GM19467 (cell line): Measurements from ENCODE around the gene ELOF1.
"Not testable (repeated sequence)": the region's sequence is repeated elsewhere in the genome, so short reads cannot be mapped to it uniquely, and the experiment has no call there.

Experiments used
- ATAC-seq: cut with Tn5 transposase; IDR thresholded peaks from one replicate; pipeline ENCODE4 v1.9.1; 2021; ENCODE audit warnings: mild to moderate bottlenecking, moderate library complexity; ENCODE audit not compliant: unreplicated experiment

The ELOF1 gene

DNA sequence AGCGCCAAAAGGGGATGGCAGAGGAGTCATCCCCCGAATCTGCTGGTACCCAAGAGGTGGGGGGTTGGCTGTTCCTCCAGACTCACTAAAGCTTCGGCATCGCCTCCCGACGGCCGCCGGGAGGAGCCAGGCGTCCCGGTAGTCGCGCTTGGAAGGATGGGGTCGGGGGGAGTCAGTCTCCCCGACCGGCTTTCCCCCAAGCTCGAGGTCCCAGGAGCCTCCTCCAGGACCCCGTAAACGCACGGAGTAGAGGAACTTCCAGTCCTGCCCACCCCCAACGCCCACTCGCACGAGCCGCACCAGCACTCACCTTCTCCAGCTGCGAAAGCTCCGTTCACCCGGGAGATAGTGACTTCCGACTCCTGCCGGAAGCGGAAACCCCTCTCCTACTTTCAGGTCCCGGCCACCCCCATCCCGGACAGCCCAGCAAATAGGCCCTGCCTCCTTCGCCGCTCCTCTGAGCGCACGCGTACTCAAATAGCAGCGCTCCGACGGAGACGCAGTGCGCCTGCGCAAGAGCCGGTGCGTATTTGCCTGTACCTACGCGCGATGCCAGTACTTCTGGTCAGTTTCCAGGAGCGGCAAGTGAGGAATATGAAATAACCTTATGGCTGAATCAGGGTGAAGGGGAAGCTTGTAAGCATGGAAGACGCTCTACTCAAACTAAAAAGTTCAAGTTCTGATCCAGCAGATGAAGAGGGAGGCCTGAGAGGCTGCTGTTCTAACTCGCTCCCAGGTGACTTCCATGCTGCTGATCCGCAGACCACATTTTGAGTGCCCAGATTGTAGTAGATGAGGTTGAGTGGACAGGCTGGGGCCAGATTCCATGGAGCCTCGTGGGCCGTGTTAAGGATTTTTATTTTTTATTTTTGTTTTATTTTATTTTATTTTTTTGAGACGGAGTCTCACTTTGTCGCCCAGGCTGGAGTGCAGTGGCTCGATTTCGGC is at the start of gene ELOF1:
Gene ELOF1 (minus strand): TSS at position 350 of the 948 bp plus-strand sequence. CDS start 4,883 bp downstream, outside the sequence.
- ATAC-seq, result peak; percentile 72

- no peak for ATAC-seq
Observed at GRCh38 chr19:11606484-11606883, 47.5 kb upstream of the ELOF1 start.

- not testable (repeated sequence) for ATAC-seq
Observed at GRCh38 chr19:11599704-11600103, 40.7 kb upstream of the ELOF1 start.

DNA sequence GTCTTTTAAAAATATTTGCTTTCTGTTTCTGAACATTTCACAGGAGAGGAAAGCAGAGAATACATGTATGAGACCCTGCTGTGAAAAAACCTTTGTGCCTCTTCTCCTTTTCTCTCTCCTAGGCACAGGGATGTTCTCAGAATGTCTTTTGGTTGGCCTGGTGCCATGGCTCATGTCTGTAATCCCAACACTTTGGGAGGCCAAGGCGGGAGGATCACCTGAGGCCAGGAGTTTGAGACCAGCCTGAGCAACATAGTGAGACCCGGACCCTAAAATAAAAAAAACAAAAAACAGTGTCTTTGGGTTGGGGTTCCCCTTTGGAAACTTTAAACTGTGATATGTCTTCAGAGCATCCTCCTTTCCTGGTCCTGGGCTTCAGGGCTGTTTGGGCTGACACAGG is 39.7 kb upstream of the ELOF1 start:
- ATAC-seq, result no peak

GRCh38 chr19:11598103-11598483 is 39.1 kb upstream of the ELOF1 start:
- ATAC-seq, result no peak

DNA sequence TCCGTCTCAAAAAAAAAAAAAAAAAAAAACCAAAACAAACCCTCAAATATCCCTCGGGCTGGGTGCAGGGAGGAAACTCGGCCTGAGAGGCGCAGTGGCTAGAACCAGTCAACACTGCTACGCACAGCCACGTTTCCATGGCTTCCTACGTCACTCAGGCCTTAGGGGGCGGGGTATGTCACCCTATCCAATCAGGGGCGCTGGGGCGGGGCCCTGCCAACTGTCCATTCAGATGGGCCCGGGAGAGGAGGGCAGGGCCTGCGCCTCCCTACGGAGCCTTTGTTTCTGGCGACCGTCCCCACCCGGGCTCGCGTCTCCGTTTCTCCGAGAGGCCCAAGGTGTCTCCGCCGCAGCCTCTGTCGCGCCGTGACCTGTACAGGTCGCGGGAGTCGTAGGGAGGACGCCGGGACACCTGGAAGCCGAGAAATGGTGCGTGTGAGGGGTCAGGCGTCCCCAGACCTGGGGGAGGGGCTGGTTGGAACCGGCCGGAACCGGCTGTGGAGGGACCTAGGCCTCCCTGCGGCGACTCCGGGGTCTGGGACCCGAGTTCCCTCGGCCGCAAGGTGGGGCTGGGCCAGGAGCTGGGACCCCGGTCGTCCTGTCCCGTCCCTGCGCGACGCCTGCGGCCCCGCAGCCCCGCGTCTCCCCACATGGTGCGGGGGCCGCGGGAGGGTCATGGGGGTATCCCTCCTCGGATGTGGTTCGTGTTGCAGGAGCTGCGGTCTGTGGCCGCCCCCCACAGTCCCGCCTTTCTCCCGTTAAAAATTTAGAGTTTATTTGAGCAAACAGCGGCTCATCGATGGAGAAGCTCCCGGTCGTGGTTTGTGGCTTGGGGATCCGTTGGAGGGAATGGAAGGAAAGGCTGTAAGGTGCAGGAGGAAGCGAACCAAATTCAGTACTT is 38.4 kb upstream of the ELOF1 start, which contains the start of gene ZNF627:
Gene ZNF627 (plus strand): TSS at position 282 of the 901 bp plus-strand sequence. CDS start 145 bp downstream, at position 427.
- ATAC-seq, result peak; percentile 95

GRCh38 chr19:11596156-11596555 is 37.1 kb upstream of the ELOF1 start:
- no peak for ATAC-seq

GRCh38 chr19:11594084-11594483 is 35.1 kb upstream of the ELOF1 start:
- no peak for ATAC-seq

DNA sequence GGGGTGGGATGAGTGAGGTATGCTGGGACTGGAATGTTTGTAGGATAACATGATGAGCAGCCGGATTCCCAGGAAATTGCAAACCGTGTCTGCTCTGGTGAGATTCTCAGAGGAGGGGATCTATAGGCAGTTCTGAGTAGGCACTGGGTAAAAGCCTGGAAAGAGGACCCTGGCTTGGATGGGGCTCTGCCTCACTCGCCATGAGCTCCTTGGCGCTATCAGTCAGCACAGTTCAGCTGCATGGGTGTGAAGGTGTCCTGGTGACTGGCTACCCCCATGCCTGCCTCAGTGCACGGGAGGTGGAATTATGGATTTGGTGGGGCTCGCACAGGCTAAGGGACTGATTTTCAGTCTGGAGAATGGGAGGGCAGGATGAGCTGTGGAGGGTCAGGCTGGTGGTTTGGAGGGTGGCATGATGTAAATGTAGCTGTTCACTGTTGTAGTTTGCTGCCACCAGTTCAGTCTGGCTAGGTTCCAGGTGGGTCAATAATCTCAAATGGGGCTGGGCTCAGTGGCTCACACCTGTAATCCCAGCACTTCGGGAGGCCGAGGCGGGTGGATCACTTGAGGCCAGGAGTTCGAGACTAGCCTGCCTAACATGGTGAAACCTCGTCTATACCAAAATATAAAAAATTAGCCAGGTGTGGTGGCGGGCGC is 29.1 kb upstream of the ELOF1 start:
- no peak for ATAC-seq

DNA sequence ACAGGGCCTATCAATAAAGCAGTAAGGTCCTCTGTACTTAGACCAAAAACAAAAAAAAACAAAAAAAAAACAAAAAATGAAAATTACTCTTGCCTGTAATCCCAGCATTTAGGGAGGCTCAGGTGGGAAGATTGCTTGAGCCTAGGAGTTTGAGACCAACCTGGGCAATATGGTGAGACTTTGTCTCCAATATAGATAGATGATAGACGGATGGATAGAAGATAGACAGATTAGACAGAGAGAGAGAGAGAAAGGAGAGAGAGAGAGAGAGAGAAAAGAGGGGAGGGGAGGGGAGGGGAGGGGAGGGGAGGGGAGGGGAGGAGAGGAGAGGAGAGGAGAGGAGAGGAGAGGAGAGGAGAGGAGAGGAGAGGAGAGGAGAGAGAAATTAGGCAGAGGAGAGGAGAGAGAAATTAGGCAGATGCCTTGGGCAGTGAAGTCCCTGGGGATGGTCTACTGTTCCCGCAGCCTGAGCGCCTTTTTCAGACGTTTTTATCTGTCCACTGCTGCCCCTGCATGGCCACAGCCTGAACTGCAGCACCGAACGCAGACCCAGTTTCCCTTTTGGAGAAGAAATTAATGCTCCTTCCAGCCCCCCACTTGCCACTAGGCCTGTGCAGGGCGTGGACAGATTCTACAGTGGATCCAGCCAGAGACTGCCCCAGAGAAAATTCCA is 28.4 kb upstream of the ELOF1 start:
- no peak for ATAC-seq

GRCh38 chr19:11586331-11586730 is 27.3 kb upstream of the ELOF1 start:
- ATAC-seq, result no peak

DNA sequence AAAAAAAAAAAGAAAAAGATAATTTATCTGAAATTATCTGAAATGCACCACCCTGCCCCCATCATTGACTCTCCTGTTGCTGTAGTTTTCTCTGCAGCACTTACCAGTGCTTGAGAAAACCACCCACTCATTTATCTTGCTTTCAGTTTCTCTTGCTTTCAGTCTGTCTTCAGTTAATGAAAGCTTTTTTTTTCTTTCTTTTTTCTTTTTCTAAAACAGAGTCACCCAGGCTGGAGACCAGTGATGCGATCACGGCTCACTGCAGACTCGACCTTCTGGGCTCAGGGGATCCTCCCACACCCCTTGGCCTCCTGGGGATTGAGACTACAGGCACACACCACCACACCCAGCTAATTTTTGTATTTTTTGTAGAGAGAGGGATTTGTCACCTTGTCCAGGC is 22.7 kb upstream of the ELOF1 start:
- ATAC-seq, result peak; percentile 71

DNA sequence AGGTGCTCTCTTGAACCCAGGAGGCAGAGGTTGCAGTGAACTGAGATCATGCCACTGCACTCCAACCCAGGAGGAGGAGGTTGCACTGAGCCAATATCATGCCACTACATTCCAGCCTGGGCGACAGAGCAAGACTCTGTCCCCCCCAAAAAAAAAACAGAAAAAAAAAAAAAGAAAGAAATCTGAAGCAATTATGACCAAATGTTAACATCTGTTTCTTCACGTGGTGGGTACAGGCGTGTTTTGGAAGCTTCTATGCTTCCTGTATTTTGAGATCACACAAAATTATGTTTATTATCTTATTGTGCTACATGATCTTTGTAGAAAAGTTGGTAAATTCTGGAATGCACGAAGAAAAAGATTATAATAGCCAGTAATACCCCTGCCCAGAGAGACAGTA is 21.1 kb upstream of the ELOF1 start:
- ATAC-seq, result no peak

DNA sequence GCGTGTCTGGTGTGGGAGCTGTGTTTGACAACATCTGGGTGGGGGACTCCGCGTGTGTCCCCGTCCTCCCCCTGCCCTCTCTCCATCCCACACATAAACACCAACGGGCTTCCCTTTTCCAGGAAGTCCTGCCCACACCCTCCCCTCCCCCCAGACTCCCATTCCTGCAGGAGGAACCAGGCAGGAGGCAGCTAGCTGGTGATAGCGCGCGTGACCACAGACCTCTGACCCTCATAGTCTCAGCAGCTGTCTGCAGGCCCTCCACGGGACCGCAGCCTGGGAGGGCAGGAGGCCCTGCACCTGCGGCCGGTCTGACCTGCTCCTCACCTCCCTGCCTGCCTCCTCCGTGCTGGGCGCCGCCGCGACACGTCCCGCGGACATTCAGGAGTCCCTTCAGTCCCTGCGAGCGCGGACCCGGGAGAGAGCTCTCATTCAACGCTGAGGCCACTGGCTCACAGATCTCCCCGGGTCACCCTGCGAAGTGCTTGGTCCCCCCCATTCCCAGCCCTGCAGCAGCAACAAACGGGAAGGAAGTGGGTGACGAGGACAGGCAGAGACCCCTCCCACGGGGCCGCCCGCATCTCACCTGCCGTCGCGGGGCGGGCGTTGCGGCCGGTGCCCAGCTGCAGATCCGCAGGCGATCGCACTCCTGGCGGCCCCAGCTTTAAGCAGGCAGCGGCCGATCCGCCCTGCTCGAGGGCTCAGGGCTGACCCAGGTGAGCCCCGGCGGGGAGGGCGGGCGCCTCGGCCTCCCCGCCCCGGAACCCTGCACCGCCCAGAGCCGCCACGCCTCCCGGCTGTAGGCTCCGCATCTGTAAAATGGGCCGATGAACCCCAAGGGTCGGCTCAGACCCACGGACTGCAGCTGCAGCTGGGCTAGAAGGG is 19.5 kb upstream of the ELOF1 start:
- no peak for ATAC-seq

- no peak for ATAC-seq
Observed at GRCh38 chr19:11577451-11578257, 18.6 kb upstream of the ELOF1 start, which contains the start of gene ACP5. TSS of gene ACP5 (minus strand) at chr19:11577645. CDS start at chr19:11577317, 328 bp downstream.

DNA sequence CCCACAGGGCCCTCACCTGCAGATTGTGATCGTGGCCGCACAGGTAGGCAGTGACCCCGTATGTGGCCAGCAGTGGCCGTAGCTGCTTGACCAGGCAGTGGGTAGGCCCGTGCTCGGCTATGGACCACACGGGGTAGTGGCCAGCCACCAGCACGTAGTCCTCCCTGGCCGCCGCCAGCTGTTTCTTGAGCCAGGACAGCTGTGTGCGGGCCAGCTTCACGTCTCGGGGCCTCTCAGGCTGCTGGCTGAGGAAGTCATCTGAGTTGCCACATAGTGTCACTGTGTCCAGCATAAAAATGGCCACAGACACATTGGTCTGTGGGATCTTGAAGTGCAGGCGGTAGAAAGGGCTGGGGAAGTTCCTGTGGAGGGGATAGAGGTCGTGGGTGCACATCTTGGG is 17.2 kb upstream of the ELOF1 start:
- no peak for ATAC-seq

DNA sequence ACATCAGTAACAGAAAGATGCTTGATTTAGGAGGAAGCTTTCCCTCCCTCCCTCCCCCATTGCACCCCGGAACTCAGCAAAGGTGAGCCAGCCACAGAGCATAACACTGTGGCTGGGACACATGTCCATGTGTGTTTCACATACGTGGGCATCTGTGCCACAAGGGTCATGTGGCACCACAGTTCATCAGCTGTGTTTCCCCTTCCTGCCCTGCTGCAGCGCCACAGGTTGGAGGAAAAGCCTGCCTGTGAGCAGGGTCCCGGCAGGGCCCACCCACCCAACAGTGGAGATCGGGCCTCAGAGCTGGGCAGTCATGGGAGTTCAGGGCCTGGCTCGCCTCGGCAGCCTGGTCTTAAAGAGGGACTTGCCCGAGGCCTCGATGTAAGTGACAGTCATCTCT is 15.7 kb upstream of the ELOF1 start:
- no peak for ATAC-seq

DNA sequence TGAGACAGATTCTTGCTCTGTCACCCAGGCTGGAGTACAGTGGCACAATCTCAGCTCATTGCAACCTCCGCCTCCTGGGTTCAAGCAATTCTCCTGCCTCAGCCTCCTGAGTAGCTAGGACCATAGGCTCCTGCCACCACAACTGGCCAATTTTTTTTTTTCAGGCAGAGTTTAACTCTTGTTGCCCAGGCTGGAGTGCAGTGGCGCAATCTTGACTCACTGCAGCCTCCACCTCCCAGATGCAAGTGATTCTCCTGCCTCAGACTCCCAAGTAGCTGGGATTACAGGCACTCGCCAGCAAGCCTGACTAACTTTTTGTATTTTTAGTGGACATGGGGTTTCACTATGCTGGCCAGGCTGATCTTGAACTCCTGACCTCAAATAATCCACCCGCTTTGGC is 14.7 kb upstream of the ELOF1 start:
- not testable (repeated sequence) for ATAC-seq
